ENCODE data around the gene JMJD7. TPM values are rescaled to one million over a fixed set of nuclear protein-coding genes. Genes with fewer than 3 reads are reported as not detected.

Gene JMJD7
- total and polyA plus RNA-seq, 9 of the 15 experiments (the other 6 are each of a cell fraction or from before 2014, with no cell fraction given), result 1.2 to 13.9 (median 6.1) TPM

DNA sequence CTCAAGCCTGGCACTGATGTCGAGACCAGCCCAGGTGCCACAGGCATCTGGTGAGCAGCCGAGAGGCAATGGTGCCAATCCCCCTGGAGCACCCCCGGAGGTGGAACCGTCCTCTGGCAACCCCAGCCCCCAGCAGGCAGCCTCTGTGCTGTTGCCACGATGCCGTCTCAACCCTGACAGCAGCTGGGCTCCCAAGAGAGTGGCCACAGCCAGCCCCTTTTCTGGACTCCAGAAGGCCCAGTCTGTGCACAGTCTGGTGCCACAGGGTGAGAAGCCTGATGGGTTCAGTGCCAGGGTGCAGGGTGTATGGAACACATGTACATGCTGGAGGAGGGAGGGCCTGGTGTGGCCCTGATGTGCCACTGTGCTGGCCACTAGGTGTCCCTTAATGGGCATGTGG is 4.9 kb upstream of the JMJD7 start:
- BruUV-seq (replicated peaks), result no TSS peak
- FAIRE-seq (no peak), ATAC-seq (no peak), DNase-seq (ENCODE audit: extremely low read depth in 1 of 4, low spot score in 3 of 4) (no peak)
- WGBS (ENCODE audit: insufficient coverage, low coverage, missing lambda C conversion rate), result 69% methylated on average over 6 of the region's 6 CpGs
- CTCF ChIA-PET (ENCODE audit: low intra/inter-chr PET ratio), result no interaction called here
- H3K9ac ChIP-seq (ENCODE audit: insufficient read depth in 1 of 2, low read depth in 2 of 2, low read length in 2 of 2), result 0 out of 4 replicates have a peak overlapping the region, but pooled peaks of 1 of the 2 experiments have one; percentile 21
- POLR2A ChIA-PET, result no interaction called here
- H3K4me3 ChIP-seq, result no peak overlapping the region
- no peak overlapping the region for H3K4me2 ChIP-seq (ENCODE audit: insufficient read depth, low read length)
- H3K79me2 ChIP-seq (ENCODE audit: control insufficient read depth, insufficient read depth, low read length), result no peaks in the 10 kb centered on the region
- H4K20me1 ChIP-seq (replicated peaks; ENCODE audit: control insufficient read depth, insufficient read depth, low read length), result no peaks in the 10 kb centered on the region
- H3K4me1 ChIP-seq (replicated peaks in 1 of 2; ENCODE audit: control insufficient read depth in 2 of 2, insufficient read depth in 2 of 2, low read length in 2 of 2), result peaks cover 0 to 7% of the 10 kb centered on the region in 2 experiments; a peak in 1 of 5 replicates
- intact Hi-C loops (cut with micrococcal nuclease) (no loop called here), in situ Hi-C loops (cut with MboI) (loop anchor here (25.0 kb wide), 1 partner anchor 361 kb away; no protein-coding TSS in a partner anchor)
- peaks cover 7% of the 10 kb centered on the region; the same call in 1 of the 3 replicates for H3K36me3 ChIP-seq (ENCODE audit: control insufficient read depth, insufficient read depth, low read length)
- no peak overlapping the region for H3K27ac ChIP-seq (ENCODE audit: extremely low read depth, low read depth, low read length)
- no peak overlapping the region for H2AFZ ChIP-seq (ENCODE audit: low read depth, low read length)
- H3K9me1 ChIP-seq (ENCODE audit: control insufficient read depth, insufficient read depth, low read length), result no peaks in the 10 kb centered on the region
- no peaks in the 10 kb centered on the region for H3K27me3 ChIP-seq (ENCODE audit: control insufficient read depth in 2 of 2, insufficient read depth in 2 of 2, low read length in 2 of 2)
- no peaks in the 10 kb centered on the region for H3K9me3 ChIP-seq (replicated peaks; ENCODE audit: control insufficient read depth, insufficient read depth, low read depth, low read length)
- TF ChIP-seq MAFF (IDR thresholded peaks at IDR 0.05; ENCODE audit: low read length) (no peak), PTRF (tag; IDR thresholded peaks at IDR 0.05) (no peak), FOXK2 (conservative IDR thresholded peaks at IDR 0.05 in 1 of 2, IDR thresholded peaks at IDR 0.05 in 1 of 2; ENCODE audit: low read depth in 2 of 2) (no peak), WHSC1 (IDR thresholded peaks at IDR 0.05; ENCODE audit: low read length) (no peak), ZNF121 (CRISPR knock-in tag; conservative IDR thresholded peaks at IDR 0.05) (no peak), ZNF311 (CRISPR knock-in tag; IDR thresholded peaks at IDR 0.05) (no peak), ZNF75A (CRISPR knock-in tag; IDR thresholded peaks at IDR 0.05) (no peak), PURB (CRISPR knock-in tag; IDR thresholded peaks at IDR 0.05; ENCODE audit: low read depth) (no peak)
- TF ChIP-seq, protein P1, sequence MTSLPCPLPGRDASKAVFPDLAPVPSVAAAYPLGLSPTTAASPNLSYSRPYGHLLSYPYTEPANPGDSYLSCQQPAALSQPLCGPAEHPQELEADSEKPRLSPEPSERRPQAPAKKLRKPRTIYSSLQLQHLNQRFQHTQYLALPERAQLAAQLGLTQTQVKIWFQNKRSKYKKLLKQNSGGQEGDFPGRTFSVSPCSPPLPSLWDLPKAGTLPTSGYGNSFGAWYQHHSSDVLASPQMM (CRISPR knock-in tag; IDR thresholded peaks at IDR 0.05), result no peak
- TF ChIP-seq, protein P2, sequence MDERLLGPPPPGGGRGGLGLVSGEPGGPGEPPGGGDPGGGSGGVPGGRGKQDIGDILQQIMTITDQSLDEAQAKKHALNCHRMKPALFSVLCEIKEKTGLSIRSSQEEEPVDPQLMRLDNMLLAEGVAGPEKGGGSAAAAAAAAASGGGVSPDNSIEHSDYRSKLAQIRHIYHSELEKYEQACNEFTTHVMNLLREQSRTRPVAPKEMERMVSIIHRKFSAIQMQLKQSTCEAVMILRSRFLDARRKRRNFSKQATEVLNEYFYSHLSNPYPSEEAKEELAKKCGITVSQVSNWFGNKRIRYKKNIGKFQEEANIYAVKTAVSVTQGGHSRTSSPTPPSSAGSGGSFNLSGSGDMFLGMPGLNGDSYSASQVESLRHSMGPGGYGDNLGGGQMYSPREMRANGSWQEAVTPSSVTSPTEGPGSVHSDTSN (CRISPR knock-in tag; IDR thresholded peaks at IDR 0.05; ENCODE audit: low read depth), result no peak
- TF ChIP-seq, protein P2 (tag; conservative IDR thresholded peaks at IDR 0.05; ENCODE audit: low read depth), result no peak
- TF ChIP-seq, protein P3, sequence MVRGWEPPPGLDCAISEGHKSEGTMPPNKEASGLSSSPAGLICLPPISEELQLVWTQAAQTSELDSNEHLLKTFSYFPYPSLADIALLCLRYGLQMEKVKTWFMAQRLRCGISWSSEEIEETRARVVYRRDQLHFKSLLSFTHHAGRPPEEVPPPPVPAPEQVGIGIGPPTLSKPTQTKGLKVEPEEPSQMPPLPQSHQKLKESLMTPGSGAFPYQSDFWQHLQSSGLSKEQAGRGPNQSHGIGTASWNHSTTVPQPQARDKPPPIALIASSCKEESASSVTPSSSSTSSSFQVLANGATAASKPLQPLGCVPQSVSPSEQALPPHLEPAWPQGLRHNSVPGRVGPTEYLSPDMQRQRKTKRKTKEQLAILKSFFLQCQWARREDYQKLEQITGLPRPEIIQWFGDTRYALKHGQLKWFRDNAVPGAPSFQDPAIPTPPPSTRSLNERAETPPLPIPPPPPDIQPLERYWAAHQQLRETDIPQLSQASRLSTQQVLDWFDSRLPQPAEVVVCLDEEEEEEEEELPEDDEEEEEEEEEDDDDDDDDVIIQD (CRISPR knock-in tag; IDR thresholded peaks at IDR 0.05), result no peak
- TF ChIP-seq, protein P4, sequence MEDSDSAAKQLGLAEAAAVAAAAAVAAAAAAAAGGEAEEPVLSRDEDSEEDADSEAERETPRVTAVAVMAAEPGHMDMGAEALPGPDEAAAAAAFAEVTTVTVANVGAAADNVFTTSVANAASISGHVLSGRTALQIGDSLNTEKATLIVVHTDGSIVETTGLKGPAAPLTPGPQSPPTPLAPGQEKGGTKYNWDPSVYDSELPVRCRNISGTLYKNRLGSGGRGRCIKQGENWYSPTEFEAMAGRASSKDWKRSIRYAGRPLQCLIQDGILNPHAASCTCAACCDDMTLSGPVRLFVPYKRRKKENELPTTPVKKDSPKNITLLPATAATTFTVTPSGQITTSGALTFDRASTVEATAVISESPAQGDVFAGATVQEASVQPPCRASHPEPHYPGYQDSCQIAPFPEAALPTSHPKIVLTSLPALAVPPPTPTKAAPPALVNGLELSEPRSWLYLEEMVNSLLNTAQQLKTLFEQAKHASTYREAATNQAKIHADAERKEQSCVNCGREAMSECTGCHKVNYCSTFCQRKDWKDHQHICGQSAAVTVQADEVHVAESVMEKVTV (CRISPR knock-in tag; IDR thresholded peaks at IDR 0.05), result no peak
- TF ChIP-seq, protein P5, sequence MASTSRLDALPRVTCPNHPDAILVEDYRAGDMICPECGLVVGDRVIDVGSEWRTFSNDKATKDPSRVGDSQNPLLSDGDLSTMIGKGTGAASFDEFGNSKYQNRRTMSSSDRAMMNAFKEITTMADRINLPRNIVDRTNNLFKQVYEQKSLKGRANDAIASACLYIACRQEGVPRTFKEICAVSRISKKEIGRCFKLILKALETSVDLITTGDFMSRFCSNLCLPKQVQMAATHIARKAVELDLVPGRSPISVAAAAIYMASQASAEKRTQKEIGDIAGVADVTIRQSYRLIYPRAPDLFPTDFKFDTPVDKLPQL (IDR thresholded peaks at IDR 0.05; ENCODE audit: extremely low read depth, insufficient read length), result no peak
